GM23338 (cell line): ENCODE measurements around the gene TBX10.

Experiments used
- ETS1 ChIP-seq: IDR thresholded peaks from 2 replicates; pipeline ENCODE4 v1.6.1; 2016; ENCODE audit warnings: antibody characterized with exemption
- EZH2 ChIP-seq: fragments of 200-600 bp; sonication (generic); IDR thresholded peaks from one replicate; pipeline ENCODE4 v1.8.0; 2017; ENCODE audit warnings: antibody characterized with exemption, mild to moderate bottlenecking, low read depth; ENCODE audit not compliant: unreplicated experiment
- EZH2phosphoT487 ChIP-seq: fragments of 200-600 bp; sonication (generic); IDR thresholded peaks from one replicate; pipeline ENCODE4 v1.8.1; 2018; ENCODE audit warnings: antibody characterized with exemption; ENCODE audit not compliant: unreplicated experiment
- JUNB ChIP-seq: IDR thresholded peaks from one replicate; pipeline ENCODE4 v1.6.1; 2016; ENCODE audit warnings: antibody characterized with exemption; ENCODE audit not compliant: unreplicated experiment
- POLR2AphosphoS5 ChIP-seq: IDR thresholded peaks from 2 replicates; pipeline ENCODE4 v1.6.1; 2016; ENCODE audit warnings: antibody characterized with exemption, low read depth
- ZNF114 ChIP-seq: fragments of 250-450 bp; sonication (Bioruptor Pico); IDR thresholded peaks from 2 replicates; pipeline ENCODE4 v1.5.0; 2020; ENCODE audit warnings: mild to moderate bottlenecking, moderate library complexity
- ZNF331 ChIP-seq: fragments of 250-450 bp; sonication (Bioruptor Pico); IDR thresholded peaks from 2 replicates; pipeline ENCODE4 v1.5.0; 2020; ENCODE audit warnings: low read depth, mild to moderate bottlenecking, moderate library complexity
- TF ChIP-seq, protein P1 (sequence below), 2 experiments: fragments of 200-600 bp in 1 of 2; sonication (generic) in 1 of 2; conservative IDR thresholded peaks; 2 replicates each; pipeline versions ENCODE4 v1.5.1 to v1.6.1; 2016 to 2017; ENCODE audit warnings: antibody characterized with exemption in 2 of 2, low read depth in 2 of 2, mild to moderate bottlenecking in 2 of 2, moderate library complexity in 1 of 2
- TF ChIP-seq, protein P2 (sequence below): IDR thresholded peaks from one replicate; pipeline ENCODE4 v1.6.1; 2018; ENCODE audit warnings: antibody characterized with exemption; ENCODE audit not compliant: unreplicated experiment

DNA sequence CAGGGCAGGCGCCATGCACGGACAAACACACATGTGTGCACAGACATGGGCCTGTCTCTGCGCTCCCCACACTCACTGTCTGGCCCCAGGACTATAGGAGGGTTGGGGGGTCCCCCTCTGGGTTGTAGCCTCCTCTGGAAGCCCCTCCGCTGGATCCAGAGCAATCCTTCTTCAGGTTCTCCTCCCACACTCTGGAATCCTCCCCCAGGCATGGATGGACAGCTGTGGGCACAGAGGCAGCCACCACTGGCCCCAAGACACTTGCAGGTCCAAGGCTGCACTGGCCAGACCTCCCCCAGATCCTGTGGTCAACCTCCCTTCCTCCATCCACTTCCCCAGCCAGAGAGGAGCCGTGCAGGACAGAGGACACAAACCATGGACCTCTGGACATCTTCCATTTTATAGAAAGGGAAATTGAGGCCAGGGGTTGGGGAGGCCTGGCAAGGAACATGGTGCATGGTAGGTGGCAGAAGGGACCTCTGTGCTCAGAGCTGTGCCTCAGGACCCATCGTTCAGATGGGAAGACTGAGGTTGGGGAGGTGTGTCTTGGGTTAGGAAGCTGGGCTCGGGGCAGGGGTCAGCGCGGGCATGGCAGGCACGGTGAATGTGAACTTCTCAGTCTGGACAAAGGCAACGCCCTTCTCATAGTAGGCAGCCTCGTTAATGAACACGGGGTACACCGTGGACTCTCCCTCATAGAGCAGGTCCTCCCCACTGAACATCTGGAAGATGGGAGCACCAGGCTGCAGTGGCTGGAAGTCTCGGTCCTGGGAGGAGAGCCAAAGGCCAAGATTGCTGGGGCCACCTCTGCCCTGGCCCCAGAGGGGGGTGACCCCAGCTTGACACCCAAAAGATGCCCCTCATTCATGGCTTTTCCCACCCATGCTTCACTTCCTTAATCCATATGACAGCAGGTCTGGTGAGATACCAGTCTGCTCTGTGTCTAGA, 2.9 kb upstream of the TBX10 start:
- TF ChIP-seq, protein P1, sequence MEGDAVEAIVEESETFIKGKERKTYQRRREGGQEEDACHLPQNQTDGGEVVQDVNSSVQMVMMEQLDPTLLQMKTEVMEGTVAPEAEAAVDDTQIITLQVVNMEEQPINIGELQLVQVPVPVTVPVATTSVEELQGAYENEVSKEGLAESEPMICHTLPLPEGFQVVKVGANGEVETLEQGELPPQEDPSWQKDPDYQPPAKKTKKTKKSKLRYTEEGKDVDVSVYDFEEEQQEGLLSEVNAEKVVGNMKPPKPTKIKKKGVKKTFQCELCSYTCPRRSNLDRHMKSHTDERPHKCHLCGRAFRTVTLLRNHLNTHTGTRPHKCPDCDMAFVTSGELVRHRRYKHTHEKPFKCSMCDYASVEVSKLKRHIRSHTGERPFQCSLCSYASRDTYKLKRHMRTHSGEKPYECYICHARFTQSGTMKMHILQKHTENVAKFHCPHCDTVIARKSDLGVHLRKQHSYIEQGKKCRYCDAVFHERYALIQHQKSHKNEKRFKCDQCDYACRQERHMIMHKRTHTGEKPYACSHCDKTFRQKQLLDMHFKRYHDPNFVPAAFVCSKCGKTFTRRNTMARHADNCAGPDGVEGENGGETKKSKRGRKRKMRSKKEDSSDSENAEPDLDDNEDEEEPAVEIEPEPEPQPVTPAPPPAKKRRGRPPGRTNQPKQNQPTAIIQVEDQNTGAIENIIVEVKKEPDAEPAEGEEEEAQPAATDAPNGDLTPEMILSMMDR (conservative IDR thresholded peaks at IDR 0.05; ENCODE audit: low read depth in 2 of 2) = no peak
- TF ChIP-seq EZH2 (no peak), ETS1 (no peak), JUNB (no peak), POLR2AphosphoS5 (no peak), EZH2phosphoT487 (no peak), ZNF331 (CRISPR knock-in tag) (no peak), ZNF114 (CRISPR knock-in tag) (no peak)
- TF ChIP-seq, protein P2, sequence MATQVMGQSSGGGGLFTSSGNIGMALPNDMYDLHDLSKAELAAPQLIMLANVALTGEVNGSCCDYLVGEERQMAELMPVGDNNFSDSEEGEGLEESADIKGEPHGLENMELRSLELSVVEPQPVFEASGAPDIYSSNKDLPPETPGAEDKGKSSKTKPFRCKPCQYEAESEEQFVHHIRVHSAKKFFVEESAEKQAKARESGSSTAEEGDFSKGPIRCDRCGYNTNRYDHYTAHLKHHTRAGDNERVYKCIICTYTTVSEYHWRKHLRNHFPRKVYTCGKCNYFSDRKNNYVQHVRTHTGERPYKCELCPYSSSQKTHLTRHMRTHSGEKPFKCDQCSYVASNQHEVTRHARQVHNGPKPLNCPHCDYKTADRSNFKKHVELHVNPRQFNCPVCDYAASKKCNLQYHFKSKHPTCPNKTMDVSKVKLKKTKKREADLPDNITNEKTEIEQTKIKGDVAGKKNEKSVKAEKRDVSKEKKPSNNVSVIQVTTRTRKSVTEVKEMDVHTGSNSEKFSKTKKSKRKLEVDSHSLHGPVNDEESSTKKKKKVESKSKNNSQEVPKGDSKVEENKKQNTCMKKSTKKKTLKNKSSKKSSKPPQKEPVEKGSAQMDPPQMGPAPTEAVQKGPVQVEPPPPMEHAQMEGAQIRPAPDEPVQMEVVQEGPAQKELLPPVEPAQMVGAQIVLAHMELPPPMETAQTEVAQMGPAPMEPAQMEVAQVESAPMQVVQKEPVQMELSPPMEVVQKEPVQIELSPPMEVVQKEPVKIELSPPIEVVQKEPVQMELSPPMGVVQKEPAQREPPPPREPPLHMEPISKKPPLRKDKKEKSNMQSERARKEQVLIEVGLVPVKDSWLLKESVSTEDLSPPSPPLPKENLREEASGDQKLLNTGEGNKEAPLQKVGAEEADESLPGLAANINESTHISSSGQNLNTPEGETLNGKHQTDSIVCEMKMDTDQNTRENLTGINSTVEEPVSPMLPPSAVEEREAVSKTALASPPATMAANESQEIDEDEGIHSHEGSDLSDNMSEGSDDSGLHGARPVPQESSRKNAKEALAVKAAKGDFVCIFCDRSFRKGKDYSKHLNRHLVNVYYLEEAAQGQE = no peak
